Measurements from ENCODE around the gene MMP14.
A peak's percentile ranks its signal among the peaks of the same experiment; 100 is the strongest.
"Not testable (repeated sequence)": the region's sequence is repeated elsewhere in the genome, so short reads cannot be mapped to it uniquely, and the experiment has no call there.

Gene MMP14

DNA sequence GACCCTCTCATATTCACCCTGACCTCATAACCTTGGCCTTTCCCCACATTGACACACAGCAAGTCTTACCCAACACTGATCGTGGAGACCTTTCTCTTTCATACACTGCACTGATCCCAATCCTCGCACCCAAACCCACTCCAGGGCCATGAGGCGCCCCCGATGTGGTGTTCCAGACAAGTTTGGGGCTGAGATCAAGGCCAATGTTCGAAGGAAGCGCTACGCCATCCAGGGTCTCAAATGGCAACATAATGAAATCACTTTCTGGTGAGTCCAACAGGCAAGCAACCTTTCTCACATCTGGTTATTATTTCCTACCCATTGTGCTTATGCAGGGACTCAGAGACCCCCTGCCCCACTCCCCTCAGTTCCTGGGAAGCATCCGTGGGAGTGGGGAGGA lies 5.4 kb downstream of the MMP14 start:
- no peak for DNase-seq (ENCODE audit: low read depth, low spot score)

DNA sequence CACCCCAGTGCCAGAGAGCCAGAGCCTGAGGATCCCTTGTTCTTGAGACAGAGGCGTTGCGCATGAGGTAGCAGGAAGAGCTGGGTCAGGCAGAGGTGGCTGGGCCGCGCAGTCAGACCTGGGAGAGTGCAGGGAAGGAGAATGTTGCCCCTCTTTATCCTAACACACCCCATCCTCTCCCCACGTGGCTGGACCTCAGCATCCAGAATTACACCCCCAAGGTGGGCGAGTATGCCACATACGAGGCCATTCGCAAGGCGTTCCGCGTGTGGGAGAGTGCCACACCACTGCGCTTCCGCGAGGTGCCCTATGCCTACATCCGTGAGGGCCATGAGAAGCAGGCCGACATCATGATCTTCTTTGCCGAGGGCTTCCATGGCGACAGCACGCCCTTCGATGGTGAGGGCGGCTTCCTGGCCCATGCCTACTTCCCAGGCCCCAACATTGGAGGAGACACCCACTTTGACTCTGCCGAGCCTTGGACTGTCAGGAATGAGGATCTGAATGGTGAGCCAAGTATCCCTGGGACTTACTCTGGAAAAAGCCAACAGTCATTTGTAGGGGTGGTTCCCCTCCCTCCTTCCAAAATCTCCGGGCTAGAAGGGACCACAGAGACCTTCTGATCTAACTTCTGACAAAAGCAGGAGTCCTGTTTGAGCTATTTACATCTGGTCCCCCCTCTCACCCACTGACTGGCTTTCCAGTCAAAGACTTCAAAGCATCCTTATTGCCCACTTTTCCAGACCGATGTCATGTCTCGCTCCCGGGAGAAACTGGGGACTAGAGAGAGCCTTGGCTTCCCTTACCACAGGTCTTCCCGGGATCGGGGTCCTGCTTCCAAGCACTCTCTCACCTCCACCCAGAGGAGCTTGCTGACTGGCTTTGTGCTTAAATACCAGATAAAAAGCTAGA lies 6.1 kb downstream of the MMP14 start:
- DNase-seq (ENCODE audit: low read depth, low spot score): no peak

DNA sequence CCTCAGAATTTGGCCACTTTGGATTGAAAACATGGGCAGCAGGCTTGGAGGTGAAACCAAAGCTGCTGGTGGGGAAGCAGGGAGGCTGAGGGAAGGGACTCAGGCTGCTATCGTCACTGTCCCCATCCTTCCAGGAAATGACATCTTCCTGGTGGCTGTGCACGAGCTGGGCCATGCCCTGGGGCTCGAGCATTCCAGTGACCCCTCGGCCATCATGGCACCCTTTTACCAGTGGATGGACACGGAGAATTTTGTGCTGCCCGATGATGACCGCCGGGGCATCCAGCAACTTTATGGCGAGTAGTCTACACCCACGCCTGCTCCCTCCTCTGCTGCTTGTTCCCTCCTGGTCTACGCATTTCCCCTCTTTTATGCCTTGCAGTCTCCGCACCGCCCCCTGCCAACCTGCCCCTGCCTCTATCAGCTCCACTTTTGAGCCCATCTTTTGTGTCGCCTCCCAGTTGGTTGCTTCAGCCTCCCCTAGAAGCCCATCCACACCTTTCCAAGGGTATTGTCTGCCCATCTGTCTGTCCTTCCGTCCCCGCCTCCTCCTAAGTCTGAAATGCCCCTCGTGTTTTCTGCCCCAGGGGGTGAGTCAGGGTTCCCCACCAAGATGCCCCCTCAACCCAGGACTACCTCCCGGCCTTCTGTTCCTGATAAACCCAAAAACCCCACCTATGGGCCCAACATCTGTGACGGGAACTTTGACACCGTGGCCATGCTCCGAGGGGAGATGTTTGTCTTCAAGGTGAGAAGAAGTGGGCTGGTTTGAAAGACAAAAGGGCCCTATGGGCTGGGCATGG lies 6.9 kb downstream of the MMP14 start:
- no peak for DNase-seq (ENCODE audit: low read depth, low spot score)

DNA sequence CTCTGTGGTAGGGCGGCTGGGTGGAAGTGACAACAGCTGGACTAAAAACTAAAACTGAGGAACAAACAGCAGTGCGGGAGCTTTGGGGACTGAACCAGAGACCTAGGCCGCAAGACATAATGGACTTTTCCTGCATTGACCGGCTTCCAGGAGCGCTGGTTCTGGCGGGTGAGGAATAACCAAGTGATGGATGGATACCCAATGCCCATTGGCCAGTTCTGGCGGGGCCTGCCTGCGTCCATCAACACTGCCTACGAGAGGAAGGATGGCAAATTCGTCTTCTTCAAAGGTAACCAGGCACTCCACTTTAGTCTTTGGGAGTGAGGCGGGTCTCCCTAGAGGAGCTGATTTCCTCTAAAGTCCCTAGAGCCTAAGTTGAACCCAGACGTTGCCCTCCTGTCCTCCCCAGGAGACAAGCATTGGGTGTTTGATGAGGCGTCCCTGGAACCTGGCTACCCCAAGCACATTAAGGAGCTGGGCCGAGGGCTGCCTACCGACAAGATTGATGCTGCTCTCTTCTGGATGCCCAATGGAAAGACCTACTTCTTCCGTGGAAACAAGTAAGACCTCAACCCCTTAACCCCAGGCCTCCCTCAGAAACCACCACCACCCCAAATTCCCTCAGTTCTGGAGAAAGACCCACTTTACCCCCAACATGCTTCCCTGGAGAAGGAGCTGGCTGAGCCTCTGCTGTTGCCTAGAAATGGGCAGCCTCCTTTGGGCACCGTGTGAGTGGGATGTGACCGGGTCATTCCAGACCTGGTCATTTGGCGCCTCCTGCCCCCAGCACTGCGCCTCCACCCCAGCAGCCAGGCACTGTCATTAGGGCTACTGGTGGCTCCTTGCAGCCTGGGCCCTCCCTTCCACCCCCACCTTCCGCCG lies 8.1 kb downstream of the MMP14 start:
- DNase-seq (ENCODE audit: low read depth, low spot score): no peak

DNA sequence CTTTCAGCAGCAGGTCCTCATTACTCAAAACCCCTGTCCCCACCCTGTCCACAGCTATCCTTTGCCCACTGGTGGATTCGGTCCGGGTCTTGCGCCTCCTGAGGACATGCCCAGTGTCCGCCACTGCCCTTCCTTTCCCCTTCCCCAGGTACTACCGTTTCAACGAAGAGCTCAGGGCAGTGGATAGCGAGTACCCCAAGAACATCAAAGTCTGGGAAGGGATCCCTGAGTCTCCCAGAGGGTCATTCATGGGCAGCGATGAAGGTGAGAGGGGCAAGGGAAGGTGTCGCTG lies 8.7 kb downstream of the MMP14 start:
- DNase-seq (ENCODE audit: low read depth, low spot score): no peak

DNA sequence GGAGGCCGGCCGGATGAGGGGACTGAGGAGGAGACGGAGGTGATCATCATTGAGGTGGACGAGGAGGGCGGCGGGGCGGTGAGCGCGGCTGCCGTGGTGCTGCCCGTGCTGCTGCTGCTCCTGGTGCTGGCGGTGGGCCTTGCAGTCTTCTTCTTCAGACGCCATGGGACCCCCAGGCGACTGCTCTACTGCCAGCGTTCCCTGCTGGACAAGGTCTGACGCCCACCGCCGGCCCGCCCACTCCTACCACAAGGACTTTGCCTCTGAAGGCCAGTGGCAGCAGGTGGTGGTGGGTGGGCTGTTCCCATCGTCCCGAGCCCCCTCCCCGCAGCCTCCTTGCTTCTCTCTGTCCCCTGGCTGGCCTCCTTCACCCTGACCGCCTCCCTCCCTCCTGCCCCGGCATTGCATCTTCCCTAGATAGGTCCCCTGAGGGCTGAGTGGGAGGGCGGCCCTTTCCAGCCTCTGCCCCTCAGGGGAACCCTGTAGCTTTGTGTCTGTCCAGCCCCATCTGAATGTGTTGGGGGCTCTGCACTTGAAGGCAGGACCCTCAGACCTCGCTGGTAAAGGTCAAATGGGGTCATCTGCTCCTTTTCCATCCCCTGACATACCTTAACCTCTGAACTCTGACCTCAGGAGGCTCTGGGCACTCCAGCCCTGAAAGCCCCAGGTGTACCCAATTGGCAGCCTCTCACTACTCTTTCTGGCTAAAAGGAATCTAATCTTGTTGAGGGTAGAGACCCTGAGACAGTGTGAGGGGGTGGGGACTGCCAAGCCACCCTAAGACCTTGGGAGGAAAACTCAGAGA lies 9.6 kb downstream of the MMP14 start:
- no peak for DNase-seq (ENCODE audit: low read depth, low spot score)

DNA sequence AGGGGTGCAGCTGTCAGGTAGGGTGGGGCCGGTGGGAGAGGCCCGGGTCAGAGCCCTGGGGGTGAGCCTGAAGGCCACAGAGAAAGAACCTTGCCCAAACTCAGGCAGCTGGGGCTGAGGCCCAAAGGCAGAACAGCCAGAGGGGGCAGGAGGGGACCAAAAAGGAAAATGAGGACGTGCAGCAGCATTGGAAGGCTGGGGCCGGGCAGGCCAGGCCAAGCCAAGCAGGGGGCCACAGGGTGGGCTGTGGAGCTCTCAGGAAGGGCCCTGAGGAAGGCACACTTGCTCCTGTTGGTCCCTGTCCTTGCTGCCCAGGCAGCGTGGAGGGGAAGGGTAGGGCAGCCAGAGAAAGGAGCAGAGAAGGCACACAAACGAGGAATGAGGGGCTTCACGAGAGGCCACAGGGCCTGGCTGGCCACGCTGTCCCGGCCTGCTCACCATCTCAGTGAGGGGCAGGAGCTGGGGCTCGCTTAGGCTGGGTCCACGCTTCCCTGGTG lies 10.5 kb downstream of the MMP14 start:
- DNase-seq (ENCODE audit: low read depth, low spot score): no peak

DNA sequence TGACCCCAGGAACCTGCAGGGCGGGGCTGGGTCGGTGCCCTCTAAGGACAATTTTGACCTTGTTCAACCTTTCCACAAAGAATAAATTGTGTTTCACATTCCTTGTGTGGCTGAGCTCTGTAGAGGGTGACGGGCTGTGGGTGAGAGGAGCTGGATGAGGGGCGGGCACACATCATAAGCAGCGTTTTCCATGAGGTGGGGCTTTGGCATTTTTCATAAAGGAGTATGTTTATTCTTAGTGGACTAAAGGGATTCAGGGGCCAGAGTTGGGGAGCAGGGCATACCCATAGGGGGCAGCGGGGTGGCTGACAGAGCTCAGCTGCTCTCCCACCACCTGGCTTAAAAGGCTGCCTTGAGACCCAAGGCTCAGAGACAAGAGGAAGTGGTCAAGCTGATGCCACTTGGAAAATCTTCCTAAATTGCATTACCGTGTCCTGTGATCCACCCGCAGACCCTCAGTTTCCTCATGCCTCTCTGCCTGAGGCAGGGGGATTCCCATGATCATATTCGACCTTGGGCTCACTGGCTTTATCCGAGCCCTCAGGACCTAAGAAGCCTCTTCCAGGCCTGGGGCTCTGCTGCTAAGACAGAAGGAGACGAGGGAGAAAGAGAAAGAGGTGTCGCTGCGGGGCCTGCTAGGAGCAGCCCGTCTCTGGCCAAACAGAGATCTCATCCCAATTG lies 11.4 kb downstream of the MMP14 start:
- peak; percentile 37 for DNase-seq (ENCODE audit: low read depth, low spot score)

DNA sequence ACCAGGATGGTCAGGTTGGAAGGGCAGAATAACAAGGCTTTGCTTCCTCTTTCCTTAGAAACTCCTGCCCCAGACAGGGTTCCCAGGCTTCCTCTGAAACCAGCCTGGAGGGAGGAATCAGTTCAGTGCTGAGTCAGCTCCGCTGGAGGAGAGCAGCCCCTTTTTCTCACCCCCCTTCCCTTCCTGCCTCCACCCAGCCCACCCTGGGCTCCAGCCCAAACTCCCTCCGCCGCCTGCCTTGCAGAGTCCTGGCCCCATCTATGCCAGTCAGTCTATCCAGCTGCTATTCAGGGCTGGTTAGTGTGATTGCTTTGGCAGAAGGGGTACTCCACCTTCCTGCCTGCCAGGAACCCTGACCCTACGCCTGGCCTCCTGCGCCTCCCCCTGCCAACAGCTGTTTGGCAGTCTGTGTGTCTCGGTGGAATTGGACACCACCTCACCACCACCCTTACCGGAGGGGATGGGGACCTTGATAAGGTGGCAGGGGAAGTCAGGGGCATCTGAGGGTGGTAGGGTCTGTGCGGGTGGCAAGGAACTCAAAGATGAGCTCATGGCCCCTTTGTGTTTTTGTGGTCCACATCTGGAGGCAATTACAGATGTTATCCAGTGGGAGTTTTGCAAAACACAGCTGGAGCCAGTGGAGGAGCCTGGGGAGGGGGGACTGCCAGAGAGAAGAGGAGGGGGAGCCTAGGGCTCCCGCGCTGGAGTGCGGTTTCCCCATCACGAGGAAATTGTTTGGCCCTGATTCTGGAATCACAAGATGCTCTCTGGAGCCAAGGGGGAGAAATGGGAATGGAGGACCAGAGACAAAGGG lies 12.2 kb downstream of the MMP14 start:
- peak; percentile 92 for DNase-seq (ENCODE audit: low read depth, low spot score)

DNA sequence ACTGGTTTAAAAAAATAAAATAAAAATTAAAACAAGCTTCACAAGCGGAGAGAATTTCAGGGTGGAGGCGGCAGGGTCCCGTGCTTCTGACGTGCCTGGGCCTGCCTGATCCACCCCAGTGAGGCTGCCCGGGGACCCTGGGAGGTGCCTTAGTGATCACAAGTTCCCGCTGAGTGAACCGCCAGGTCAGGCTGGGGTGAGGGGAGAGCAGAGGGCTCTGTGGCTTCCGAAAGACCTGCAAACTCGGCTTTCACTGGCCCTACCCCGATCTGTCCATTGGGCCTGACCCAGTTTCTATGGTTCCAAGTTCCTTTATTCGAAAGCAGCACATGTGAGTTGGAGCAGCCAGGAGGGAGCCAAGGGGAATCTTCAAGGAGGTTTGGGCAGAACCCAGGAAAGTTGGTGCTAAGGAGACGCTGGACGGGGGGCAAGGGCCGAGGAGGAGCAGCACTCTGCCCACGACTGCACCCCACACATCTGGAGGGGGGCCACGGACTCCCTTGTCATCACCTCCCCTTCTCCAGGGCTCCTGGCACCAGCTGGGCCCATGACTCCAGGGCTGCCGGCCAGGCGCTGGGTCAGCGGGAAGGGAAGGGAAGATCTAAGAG lies 12.9 kb downstream of the MMP14 start:
- peak; percentile 44 for DNase-seq (ENCODE audit: low read depth, low spot score)

DNA sequence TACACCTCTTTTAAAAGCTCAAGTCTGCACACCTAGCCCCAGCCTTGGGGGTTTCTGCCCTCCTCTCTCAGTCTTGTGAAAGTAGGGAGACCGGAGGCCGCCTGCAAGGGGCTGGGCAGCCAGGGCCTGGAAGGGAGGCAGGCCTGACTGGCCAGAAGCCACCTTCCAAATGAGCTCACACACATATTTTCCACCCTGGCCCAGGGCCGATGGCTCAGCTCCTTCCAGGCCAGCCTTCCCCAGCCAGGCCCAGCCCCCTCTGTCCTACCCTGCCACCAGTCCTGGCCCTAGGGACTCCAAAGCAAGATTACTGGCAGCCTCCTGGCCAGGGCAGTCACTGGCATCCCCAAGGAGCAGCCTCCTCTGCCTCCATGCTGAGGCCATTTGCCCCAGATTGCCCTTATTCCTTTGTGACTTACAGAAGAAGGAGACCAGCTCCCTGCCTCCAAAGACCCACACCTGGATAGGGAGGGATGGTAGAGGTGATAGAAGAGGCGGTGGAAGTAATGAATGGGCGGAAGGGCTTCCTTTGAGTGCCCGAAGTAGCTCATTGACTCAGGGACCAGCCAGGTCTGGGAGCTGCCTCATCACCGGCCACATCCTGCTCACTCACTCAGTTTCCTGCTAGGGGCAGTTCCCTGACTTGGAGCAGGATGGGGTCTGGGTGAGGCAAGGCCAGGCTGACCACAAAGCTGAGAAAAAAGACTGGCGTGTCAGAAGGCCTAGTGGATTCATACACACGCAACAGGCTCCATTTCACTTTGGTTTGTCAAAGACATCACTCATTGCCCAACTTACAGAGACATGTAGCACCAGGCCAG lies 14.8 kb downstream of the MMP14 start:
- peak; percentile 96 for DNase-seq (ENCODE audit: low read depth, low spot score)

DNA sequence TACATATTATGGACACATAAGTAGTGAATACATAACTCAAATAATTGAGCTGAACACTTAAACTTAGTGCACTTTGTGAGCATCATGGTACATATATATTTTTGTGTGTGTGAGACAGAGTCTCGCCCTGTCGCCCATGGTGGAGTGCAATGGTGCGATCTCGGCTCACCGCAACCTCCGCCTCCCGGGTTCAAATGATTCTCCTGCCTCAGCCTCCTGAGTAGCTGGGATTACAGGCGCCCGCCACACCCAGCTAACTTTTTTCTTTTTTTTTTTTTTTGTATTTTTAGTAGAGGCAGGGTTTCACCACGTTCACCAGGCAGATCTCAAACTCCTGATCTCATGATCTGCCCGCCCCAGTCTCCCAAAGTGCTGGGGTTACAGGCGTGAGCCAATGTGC lies 15.8 kb downstream of the MMP14 start:
- DNase-seq (ENCODE audit: low read depth, low spot score): not testable (repeated sequence)

DNA sequence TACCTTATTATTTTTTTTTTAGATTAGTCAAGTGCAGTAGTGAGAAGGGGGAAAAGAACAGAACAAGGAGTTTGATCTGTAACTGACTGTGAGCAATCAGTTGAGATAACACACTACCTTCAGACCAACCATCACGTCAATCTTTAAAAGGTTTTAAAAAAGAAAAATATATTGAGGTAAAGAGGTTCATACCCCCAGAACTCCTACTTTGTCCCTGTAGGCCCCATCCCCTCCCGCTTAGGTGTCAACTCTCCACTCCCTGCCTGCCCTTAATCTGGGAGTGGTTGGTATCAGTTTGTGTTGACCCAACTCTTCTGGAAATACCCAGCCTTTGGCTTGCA lies 16.2 kb downstream of the MMP14 start:
- no peak for DNase-seq (ENCODE audit: low read depth, low spot score)

DNA sequence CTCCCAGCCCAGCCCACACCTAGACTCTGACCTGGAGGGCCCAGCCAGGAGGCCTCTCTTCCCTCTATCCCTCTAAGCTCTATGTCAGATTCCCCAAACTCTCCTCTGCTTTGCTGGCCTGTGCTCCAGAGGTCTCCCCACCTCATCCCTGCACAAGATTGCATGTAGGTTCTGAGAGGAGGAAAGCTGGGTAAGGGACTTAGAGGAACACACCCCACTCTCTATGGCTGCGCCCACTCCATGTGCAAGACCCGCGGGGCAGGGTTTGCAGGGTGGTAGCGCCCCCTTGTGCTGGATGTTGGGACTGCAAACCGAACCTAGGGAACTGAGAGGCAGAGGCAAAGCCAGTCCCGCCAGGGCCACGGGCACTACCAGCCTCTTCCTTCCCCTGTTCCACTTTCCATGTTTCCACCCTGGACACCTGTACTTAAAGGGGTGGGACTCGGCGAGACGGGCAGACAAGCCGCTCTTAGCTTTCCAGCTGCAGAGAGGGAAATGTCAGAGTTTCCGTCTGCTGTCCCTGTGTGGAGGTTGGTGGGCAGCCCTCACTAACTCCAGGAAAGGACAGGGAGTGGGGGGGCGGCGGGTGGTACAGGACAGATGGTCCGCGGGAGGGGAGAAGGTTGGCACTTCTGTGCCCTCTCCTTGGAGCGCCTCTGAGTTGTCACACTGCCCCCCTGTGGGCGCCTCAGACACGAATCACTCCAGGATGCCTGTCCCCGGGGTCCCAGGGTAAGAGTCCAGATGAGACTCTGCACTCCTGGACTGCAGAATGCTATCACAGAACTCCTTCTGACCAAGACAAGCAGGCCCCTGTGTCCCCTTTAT lies 16.8 kb downstream of the MMP14 start:
- peak; percentile 93 for DNase-seq (ENCODE audit: low read depth, low spot score)

DNA sequence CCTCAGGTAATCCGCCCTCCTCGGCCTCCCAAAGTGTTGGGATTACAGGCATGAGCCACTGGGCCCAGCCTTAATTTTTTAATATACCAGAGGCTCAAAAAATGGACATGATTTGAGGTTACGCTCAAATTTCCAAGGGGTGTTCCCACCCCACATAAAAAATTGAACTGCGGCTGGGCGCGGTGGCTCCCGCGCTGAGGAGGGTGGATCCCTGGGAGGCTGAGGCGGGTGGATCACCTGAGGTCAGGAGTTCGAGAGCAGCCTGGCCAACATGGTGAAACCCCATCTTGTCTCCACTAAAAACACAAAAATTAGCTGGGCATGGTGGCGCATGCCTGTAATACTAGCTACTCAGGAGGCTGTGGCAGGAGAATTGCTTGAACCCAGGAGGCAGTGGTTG lies 17.9 kb downstream of the MMP14 start:
- not testable (repeated sequence) for DNase-seq (ENCODE audit: low read depth, low spot score)

DNA sequence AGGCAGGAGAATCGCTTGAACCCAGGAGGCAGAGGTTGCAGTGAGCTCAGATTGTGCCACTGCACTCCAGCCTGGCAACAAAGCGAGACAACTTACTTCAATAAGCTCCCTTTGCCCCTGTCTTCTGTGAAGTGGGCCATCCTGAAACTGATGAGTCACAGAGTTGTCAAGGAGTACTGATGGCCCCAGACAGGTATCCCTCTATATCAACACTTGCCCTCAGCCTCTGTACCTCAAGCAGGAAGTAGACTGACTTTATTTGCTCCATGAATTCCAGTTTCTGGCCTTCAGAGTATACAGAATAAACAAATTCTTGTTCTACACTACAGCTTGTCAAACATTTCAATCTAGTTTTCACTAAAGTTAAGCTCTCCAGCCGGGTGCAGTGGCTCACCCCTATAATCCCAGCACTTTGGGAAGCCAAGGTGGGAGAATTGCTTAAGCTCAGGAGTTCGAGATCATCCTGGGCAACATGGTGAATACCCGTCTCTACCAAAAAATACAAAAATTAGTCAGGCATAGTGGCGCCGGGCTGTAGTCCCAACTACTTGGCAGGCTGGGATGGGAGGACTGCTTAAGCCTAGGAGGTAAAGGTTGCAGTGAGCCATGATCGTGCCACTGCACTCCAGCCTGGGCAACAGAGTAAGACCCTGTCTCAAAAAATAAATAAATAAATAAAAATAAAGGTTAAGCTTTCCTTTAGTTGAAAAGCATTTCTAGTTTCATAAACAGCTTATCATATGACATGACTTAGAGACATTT lies 18.8 kb downstream of the MMP14 start:
- no peak for DNase-seq (ENCODE audit: low read depth, low spot score)

DNA sequence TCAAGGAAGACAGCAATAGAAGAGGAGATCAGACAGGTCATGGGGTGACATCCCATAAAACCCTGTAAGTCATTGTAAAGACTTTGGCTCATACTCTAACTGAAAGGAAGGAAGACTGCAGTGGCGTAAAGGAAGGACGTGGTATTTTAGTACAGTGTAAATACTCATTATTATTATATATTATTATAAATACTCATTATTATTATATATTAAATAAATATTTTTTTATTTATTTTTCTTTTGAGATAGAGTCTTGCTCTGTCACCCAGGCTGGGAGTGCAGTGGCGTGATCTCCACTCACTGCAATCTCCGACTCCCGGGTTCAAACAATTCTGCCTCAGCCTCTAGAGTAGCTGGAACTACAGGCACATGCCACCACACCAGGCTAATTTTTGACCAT lies 20.0 kb downstream of the MMP14 start:
- DNase-seq (ENCODE audit: low read depth, low spot score): no peak
